Measurements from ENCODE around the gene IL3RA.
"Not testable (repeated sequence)": the region's sequence is repeated elsewhere in the genome, so short reads cannot be mapped to it uniquely, and the experiment has no call there.

The IL3RA gene

GRCh38 chrX:1300449-1300848 is 36.1 kb upstream of the IL3RA start:
- no peak for DNase-seq (ENCODE audit: low read depth)
- no peak for TF ChIP-seq CTCF (conservative IDR thresholded peaks at IDR 0.05; ENCODE audit: low read length)
- no peak overlapping the region for H3K4me3 ChIP-seq (ENCODE audit: low read length)

- no peak for TF ChIP-seq CTCF (conservative IDR thresholded peaks at IDR 0.05; ENCODE audit: low read length)
- no peak overlapping the region for H3K4me3 ChIP-seq (ENCODE audit: low read length)
- no peak for DNase-seq (ENCODE audit: low read depth)
Measured at GRCh38 chrX:1305411-1305810, 31.2 kb upstream of the IL3RA start.

GRCh38 chrX:1306909-1307625 is 29.5 kb upstream of the IL3RA start:
- no peak for DNase-seq (ENCODE audit: low read depth)
- no peak for TF ChIP-seq CTCF (conservative IDR thresholded peaks at IDR 0.05; ENCODE audit: low read length)
- H3K4me3 ChIP-seq (ENCODE audit: low read length), result no peak overlapping the region

GRCh38 chrX:1307626-1308340 is 28.8 kb upstream of the IL3RA start:
- H3K4me3 ChIP-seq (ENCODE audit: low read length), result no peak overlapping the region
- TF ChIP-seq CTCF (conservative IDR thresholded peaks at IDR 0.05; ENCODE audit: low read length), result no peak
- DNase-seq (ENCODE audit: low read depth), result no peak

GRCh38 chrX:1308476-1308875 is 28.1 kb upstream of the IL3RA start:
- DNase-seq (ENCODE audit: low read depth), result no peak
- no peak for TF ChIP-seq CTCF (conservative IDR thresholded peaks at IDR 0.05; ENCODE audit: low read length)
- no peak overlapping the region for H3K4me3 ChIP-seq (ENCODE audit: low read length)

- not testable (repeated sequence) for H3K4me3 ChIP-seq (ENCODE audit: low read length); DNase-seq (ENCODE audit: low read depth)
Measured at GRCh38 chrX:1308917-1309316, 27.7 kb upstream of the IL3RA start.

- DNase-seq (ENCODE audit: low read depth), result no peak
- H3K4me3 ChIP-seq (ENCODE audit: low read length), result no peak overlapping the region
- TF ChIP-seq CTCF (conservative IDR thresholded peaks at IDR 0.05; ENCODE audit: low read length), result no peak
Measured at GRCh38 chrX:1313788-1314187, 22.8 kb upstream of the IL3RA start.
